Panc1 (cell line): ENCODE results near the gene JMY.

ENCODE experiments used
- CTCF ChIP-seq: fragments of 450-650 bp; IDR thresholded peaks from 2 replicates; pipeline ENCODE4 v1.5.1; 2017; ENCODE audit warnings: mild to moderate bottlenecking
- POLR2AphosphoS5 ChIP-seq: IDR thresholded peaks from 2 replicates; pipeline ENCODE4 v1.6.1; 2012; ENCODE audit warnings: mild to moderate bottlenecking, low read depth, low read length, moderate library complexity
- REST ChIP-seq, 2 experiments: IDR thresholded peaks; 2 replicates each; pipeline ENCODE4 v1.6.1; 2011 to 2012; ENCODE audit warnings: low read depth in 2 of 2, control low read depth in 1 of 2, low read length in 1 of 2, mild to moderate bottlenecking in 1 of 2, moderate library complexity in 1 of 2; ENCODE audit not compliant: insufficient read depth in 1 of 2
- SIN3A ChIP-seq: IDR thresholded peaks from 2 replicates; pipeline ENCODE4 v1.6.1; 2012; ENCODE audit warnings: low read depth, mild to moderate bottlenecking, low read length, moderate library complexity, borderline replicate concordance; ENCODE audit not compliant: insufficient read depth

GRCh38 chr5:79273341-79273740, 37.4 kb downstream of the JMY start:
- no peak for TF ChIP-seq CTCF
- no peak for TF ChIP-seq POLR2AphosphoS5
- TF ChIP-seq REST (IDR thresholded peaks at IDR 0.05; ENCODE audit: insufficient read depth in 1 of 2, low read depth in 2 of 2, low read length in 1 of 2): no peak
- TF ChIP-seq SIN3A: no peak
